Endothelial cell of umbilical vein (primary cell): ENCODE measurements around the gene ACVR2B. TPM values are rescaled to one million over a fixed set of nuclear protein-coding genes. Genes with fewer than 3 reads are reported as not detected.

Experiments
- BruUV-seq: library from RNA; stranded (reverse); fragments of 400-500 nt; replicated peaks from 2 replicates; lab custom pipeline; 2021; lab: Mats Ljungman, UMichigan
- CTCF ChIA-PET: fragments of 300-600, 350-600 bp; sonication (Branson Sonifier 250); formaldehyde crosslinking; loops from one replicate; lab custom pipeline; 2021; ENCODE audit warnings: antibody characterized with exemption, inconsistent platforms; lab: Charles Lee
- POLR2A ChIA-PET: fragments of 300-600, 350-600 bp; sonication (Branson Sonifier 250); formaldehyde crosslinking; loops from one replicate; lab custom pipeline; 2021; ENCODE audit warnings: antibody characterized with exemption, inconsistent platforms; lab: Charles Lee
- DNase-seq: peaks from one replicate; pipeline ENCODE4 v3.0.0-alpha.2; 2011; ENCODE audit warnings: low read depth, low spot score
- FAIRE-seq: peaks from 2 replicates; lab custom pipeline; 2011; peaks lifted over from hg19 to GRCh38; lab: Jason Lieb, UNC
- H2AFZ ChIP-seq: 2 replicates; pipeline ENCODE4 v1.6.0; 2012; ENCODE audit warnings: low read depth, low read length, control low read depth, inconsistent platforms
- H3K27ac ChIP-seq: 2 replicates; pipeline ENCODE4 v1.5.1; 2011; ENCODE audit warnings: low read depth, mild to moderate bottlenecking, control low read depth, low read length, moderate library complexity; ENCODE audit not compliant: insufficient read depth
- H3K27me3 ChIP-seq, 2 experiments: 2 replicates each; pipeline versions ENCODE4 v1.6.0 to v1.6.1; 2011; ENCODE audit warnings: low read length in 2 of 2, mixed read lengths in 1 of 2; ENCODE audit not compliant: control insufficient read depth in 2 of 2, insufficient read depth in 2 of 2
- H3K36me3 ChIP-seq, 2 experiments: 2 replicates in 1 of 2; 3 replicates in 1 of 2; pipeline ENCODE4 v1.5.1; 2011; ENCODE audit warnings: low read length in 2 of 2, mild to moderate bottlenecking in 1 of 2, moderate library complexity in 1 of 2; ENCODE audit not compliant: control insufficient read depth in 2 of 2, insufficient read depth in 2 of 2; ENCODE audit errors: extremely low read depth in 1 of 2
- H3K4me1 ChIP-seq: 3 replicates; pipeline ENCODE4 v1.5.1; 2011; ENCODE audit warnings: mild to moderate bottlenecking, low read length; ENCODE audit not compliant: control insufficient read depth, insufficient read depth; ENCODE audit errors: extremely low read depth
- H3K4me2 ChIP-seq: 2 replicates; pipeline ENCODE4 v1.6.1; 2011; ENCODE audit warnings: low read length, control low read depth, mixed read lengths; ENCODE audit not compliant: insufficient read depth
- H3K4me3 ChIP-seq, 3 experiments: fragments of 200-600 bp in 1 of 3; sonication (generic), shearing (Covaris generic) in 1 of 3; replicated peaks in 1 of 3; 2 replicates each; pipeline ENCODE4 v1.5.1; 2011 to 2016; ENCODE audit warnings: control low read depth in 3 of 3, low read length in 3 of 3, mild to moderate bottlenecking in 2 of 3, inconsistent platforms in 1 of 3, low read depth in 1 of 3, moderate library complexity in 1 of 3; ENCODE audit not compliant: insufficient read depth in 1 of 3
- H3K79me2 ChIP-seq: 2 replicates; pipeline ENCODE4 v1.6.0; 2012; ENCODE audit warnings: low read length, inconsistent platforms; ENCODE audit not compliant: control insufficient read depth, insufficient read depth
- H3K9ac ChIP-seq: replicated peaks from 2 replicates; pipeline ENCODE3; 2011; ENCODE audit warnings: low read length, control low read depth; ENCODE audit not compliant: insufficient read depth; ENCODE audit errors: extremely low read depth
- H3K9me1 ChIP-seq: replicated peaks from 3 replicates; pipeline ENCODE4 v1.6.0; 2011; ENCODE audit warnings: mild to moderate bottlenecking, low read length; ENCODE audit not compliant: control insufficient read depth, insufficient read depth; ENCODE audit errors: extremely low read depth
- H3K9me3 ChIP-seq: replicated peaks from 2 replicates; pipeline ENCODE4 v1.5.1; 2012; ENCODE audit warnings: low read length, inconsistent platforms; ENCODE audit not compliant: control insufficient read depth, insufficient read depth
- H4K20me1 ChIP-seq: replicated peaks from 2 replicates; pipeline ENCODE3; 2011; ENCODE audit warnings: mild to moderate bottlenecking, low read length; ENCODE audit not compliant: control insufficient read depth, insufficient read depth; ENCODE audit errors: extremely low read depth
- EZH2 ChIP-seq: IDR thresholded peaks from 2 replicates; pipeline ENCODE4 v1.6.1; 2012; ENCODE audit warnings: borderline replicate concordance, low read depth, mild to moderate bottlenecking, moderate library complexity, low read length, inconsistent platforms; ENCODE audit not compliant: severe bottlenecking
- FOS ChIP-seq: IDR thresholded peaks from 2 replicates; pipeline ENCODE4 v1.6.1; 2011; ENCODE audit warnings: mild to moderate bottlenecking, low read length, moderate library complexity, borderline replicate concordance; ENCODE audit not compliant: insufficient read depth
- GATA2 ChIP-seq: IDR thresholded peaks from 2 replicates; pipeline ENCODE4 v1.7.0; 2011; ENCODE audit warnings: low read depth, mild to moderate bottlenecking, moderate library complexity, mixed read lengths, low read length; ENCODE audit not compliant: insufficient read length, insufficient read depth
- JUN ChIP-seq: IDR thresholded peaks from 2 replicates; pipeline ENCODE4 v1.6.1; 2011; ENCODE audit warnings: borderline replicate concordance, low read depth; ENCODE audit not compliant: insufficient read length, insufficient read depth
- MYC ChIP-seq: IDR thresholded peaks from one replicate; pipeline ENCODE4 v1.6.1; 2011; ENCODE audit warnings: mild to moderate bottlenecking, low read depth, low read length
- POLR2A ChIP-seq: IDR thresholded peaks from 2 replicates; pipeline ENCODE4 v1.6.1; 2012; ENCODE audit warnings: low read depth, mild to moderate bottlenecking, control low read depth, low read length
- POLR2AphosphoS5 ChIP-seq: IDR thresholded peaks from 2 replicates; pipeline ENCODE4 v1.6.1; 2012; ENCODE audit warnings: low read depth, mild to moderate bottlenecking, control low read depth, low read length, moderate library complexity; ENCODE audit not compliant: insufficient read depth
- dilution Hi-C: fragments of 300-500 bp; cut with MboI; formaldehyde crosslinking; loops from one replicate; pipeline ENCODE4 v1.15.0; 2019; ENCODE audit warnings: low sequenced_read_pairs; ENCODE audit not compliant: extremely low pct_ligation_motif_present
- intact Hi-C: fragments of 100-400 bp; cut with micrococcal nuclease; formaldehyde crosslinking; loops from one replicate; pipeline ENCODE4 v1.10.0; 2022
- polyA plus RNA-seq, 4 experiments: library from polyadenylated mRNA; depleted of rRNA in 3 of 4; stranded (reverse) in 3 of 4; unstranded in 1 of 4; fragments of >200 nt; gene quantifications; 2 replicates each; pipeline versions ENCODE4 v1.2.1 to v1.2.3, GENCODE V29; 2011 to 2012; ENCODE audit warnings: missing spikeins in 1 of 4
- total RNA-seq: library from RNA; stranded (reverse); gene quantifications from 2 replicates; pipeline ENCODE4 v1.2.3, GENCODE V29; 2021
- TF ChIP-seq, protein P1 (sequence below), 2 donors: IDR thresholded peaks; 1 replicate in 1 of 2; 2 replicates in 1 of 2; pipeline ENCODE4 v1.5.1; 2011; ENCODE audit warnings: low read length in 2 of 2, mild to moderate bottlenecking in 2 of 2, moderate library complexity in 2 of 2, control low read depth in 1 of 2, inconsistent platforms in 1 of 2, low read depth in 1 of 2; ENCODE audit not compliant: insufficient read depth in 1 of 2; ENCODE audit errors: extremely low read depth in 1 of 2
- TF ChIP-seq, protein P2 (sequence below): IDR thresholded peaks from 2 replicates; pipeline ENCODE4 v1.6.1; 2011; ENCODE audit not compliant: insufficient read depth, insufficient read length

The ACVR2B gene
- total and polyA plus RNA-seq, 2 donors (not counting 3 experiments of a cell fraction or from before 2014, with no cell fraction given): 2.0 to 4.9 TPM

DNA sequence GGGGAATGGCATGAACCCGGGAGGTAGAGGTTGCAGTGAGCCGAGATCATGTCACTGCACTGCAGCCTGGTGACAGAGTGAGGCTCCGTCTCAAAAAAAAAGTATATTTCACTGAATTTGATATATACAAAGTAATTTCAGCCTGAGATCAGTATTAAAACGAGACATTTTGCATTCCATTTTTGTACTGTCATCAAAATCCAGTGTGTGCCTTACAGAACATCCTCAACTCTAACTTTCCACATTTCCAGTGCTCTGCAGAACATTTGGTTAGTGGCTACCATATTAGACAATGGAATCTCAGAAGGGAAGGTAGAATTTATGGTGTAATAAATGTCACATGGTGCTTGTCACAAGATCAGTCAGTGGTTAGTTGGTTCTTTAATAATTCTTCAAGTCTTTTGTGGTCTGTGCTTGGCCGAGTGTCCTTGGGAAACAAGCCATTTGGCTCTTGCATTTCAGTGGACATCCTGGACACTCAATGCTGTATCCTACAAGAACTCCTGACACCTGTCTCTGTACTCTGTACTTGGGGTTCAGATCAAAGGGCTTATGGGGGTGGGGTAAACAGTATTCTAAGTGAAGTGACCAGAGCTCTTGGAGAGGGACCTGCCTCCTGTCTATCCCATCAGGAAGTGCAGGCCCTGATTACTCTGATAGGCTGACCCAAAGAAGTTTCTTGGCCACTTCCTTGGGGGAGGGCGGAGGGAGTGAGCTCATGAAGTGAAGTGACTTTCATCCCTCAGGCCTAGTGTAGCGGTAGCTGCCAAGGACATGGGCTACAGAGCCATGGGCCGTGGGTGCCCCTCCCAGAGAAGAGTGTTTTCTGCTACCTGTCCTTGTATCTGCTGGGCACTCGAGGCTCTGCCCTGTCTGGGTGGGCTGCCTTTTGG, 3.7 kb downstream of the ACVR2B start:
- intact Hi-C loops: no loop called here
- POLR2A ChIA-PET: no interaction called here

DNA sequence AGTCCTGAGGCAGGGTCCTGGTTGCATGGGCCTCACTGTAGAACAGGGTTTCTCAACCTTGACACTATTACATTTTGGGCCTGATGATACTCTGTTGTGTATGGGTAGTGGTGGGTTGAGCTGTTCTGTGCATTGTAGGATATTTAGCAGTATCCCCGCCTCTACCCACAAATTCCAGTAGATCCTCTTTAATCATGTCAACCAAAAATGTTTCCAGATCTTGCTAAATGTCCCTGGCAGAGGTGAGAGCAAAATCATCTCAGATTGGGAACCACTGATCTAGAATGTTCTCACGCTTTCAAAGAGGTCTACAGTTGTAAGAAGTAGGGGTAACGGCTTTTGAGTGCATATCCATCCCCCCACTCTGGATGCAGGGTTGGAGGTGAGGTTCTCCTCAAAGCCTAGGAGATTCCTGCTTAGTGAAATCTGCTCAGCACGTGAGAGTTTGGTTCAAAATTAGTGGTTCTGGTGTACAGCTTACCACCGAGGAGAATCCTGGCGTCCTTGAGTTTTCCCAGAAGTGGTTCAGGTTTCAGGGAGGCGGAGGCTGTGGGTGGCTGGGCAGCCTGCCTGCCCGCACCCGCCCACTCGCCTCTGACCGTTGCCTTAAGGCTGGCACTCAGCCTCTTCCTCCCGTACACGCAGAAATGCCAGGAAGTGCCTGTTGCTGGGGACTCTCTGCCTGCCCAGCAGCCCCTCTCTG, 5.3 kb downstream of the ACVR2B start:
- no peak overlapping the region for H2AFZ ChIP-seq
- no peak overlapping the region for H3K4me3 ChIP-seq
- ChIA-PET CTCF (interaction anchor here (1.4 kb wide), 1 partner anchor 112 kb away, joined by 3 read pairs; the partner anchor contains the start of gene XYLB), POLR2A (no interaction called here)
- H3K27me3 ChIP-seq: no peaks in the 10 kb centered on the region
- no peaks in the 10 kb centered on the region for H3K9me1 ChIP-seq
- H3K79me2 ChIP-seq: peaks cover 5% of the 10 kb centered on the region
- H3K36me3 ChIP-seq: no peaks in the 10 kb centered on the region
- BruUV-seq: no TSS peak
- H3K9me3 ChIP-seq: no peaks in the 10 kb centered on the region
- H3K9ac ChIP-seq: no peak overlapping the region
- H4K20me1 ChIP-seq: peaks cover 2% of the 10 kb centered on the region
- intact Hi-C loops (no loop called here), dilution Hi-C loops (no loop called here)
- DNase-seq (no peak), FAIRE-seq (no peak)
- no peak for TF ChIP-seq POLR2AphosphoS5
- TF ChIP-seq POLR2A: no peak
- TF ChIP-seq, protein P1, sequence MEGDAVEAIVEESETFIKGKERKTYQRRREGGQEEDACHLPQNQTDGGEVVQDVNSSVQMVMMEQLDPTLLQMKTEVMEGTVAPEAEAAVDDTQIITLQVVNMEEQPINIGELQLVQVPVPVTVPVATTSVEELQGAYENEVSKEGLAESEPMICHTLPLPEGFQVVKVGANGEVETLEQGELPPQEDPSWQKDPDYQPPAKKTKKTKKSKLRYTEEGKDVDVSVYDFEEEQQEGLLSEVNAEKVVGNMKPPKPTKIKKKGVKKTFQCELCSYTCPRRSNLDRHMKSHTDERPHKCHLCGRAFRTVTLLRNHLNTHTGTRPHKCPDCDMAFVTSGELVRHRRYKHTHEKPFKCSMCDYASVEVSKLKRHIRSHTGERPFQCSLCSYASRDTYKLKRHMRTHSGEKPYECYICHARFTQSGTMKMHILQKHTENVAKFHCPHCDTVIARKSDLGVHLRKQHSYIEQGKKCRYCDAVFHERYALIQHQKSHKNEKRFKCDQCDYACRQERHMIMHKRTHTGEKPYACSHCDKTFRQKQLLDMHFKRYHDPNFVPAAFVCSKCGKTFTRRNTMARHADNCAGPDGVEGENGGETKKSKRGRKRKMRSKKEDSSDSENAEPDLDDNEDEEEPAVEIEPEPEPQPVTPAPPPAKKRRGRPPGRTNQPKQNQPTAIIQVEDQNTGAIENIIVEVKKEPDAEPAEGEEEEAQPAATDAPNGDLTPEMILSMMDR (IDR thresholded peaks at IDR 0.05; ENCODE audit: extremely low read depth in 1 of 2, insufficient read depth in 1 of 2, low read depth in 1 of 2, low read length in 2 of 2): no peak
- TF ChIP-seq MYC: no peak
- no peak for TF ChIP-seq GATA2
- TF ChIP-seq, protein P2, sequence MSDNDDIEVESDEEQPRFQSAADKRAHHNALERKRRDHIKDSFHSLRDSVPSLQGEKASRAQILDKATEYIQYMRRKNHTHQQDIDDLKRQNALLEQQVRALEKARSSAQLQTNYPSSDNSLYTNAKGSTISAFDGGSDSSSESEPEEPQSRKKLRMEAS: no peak
- TF ChIP-seq FOS: no peak
- no peak for TF ChIP-seq EZH2
- TF ChIP-seq JUN: no peak
- H3K27ac ChIP-seq: no peak overlapping the region
- no peaks in the 10 kb centered on the region for H3K4me1 ChIP-seq
- H3K4me2 ChIP-seq: no peak overlapping the region

More for the DNA sequence above, 3.7 kb downstream of the ACVR2B start:
- no TSS peak for BruUV-seq
- CTCF ChIA-PET: interaction anchor here (1.4 kb wide), 1 partner anchor 111 kb away, joined by 3 read pairs; the partner anchor contains the start of gene XYLB
- dilution Hi-C loops: no loop called here
- H3K9me3 ChIP-seq: no peaks in the 10 kb centered on the region
- H3K9ac ChIP-seq: no peak overlapping the region
- no peaks in the 10 kb centered on the region for H3K36me3 ChIP-seq
- no peak overlapping the region for H2AFZ ChIP-seq
- H3K9me1 ChIP-seq: no peaks in the 10 kb centered on the region
- H3K27me3 ChIP-seq: no peaks in the 10 kb centered on the region
- no peaks in the 10 kb centered on the region for H3K4me1 ChIP-seq
- H3K79me2 ChIP-seq: peaks cover 5% of the 10 kb centered on the region
- H3K27ac ChIP-seq: no peak overlapping the region
- H3K4me3 ChIP-seq: no peak overlapping the region
- DNase-seq: no peak
- TF ChIP-seq POLR2AphosphoS5: no peak
- H3K4me2 ChIP-seq: no peak overlapping the region
- peaks cover 2% of the 10 kb centered on the region for H4K20me1 ChIP-seq
- no peak for FAIRE-seq
